WTC11 (cell line): ENCODE measurements around the gene ZDHHC11.
"Not testable (repeated sequence)": the region's sequence is repeated elsewhere in the genome, so short reads cannot be mapped to it uniquely, and the experiment has no call there.

Source experiments
- HMGXB4 ChIP-seq: sonication (generic); formaldehyde crosslinking; IDR thresholded peaks from 2 replicates; pipeline ENCODE4 v1.8.1; 2023; ENCODE audit warnings: mild to moderate bottlenecking, moderate library complexity, missing genetic modification reagents
- JUN ChIP-seq: sonication (generic); formaldehyde crosslinking; IDR thresholded peaks from 2 replicates; pipeline ENCODE4 v1.8.0; 2023; ENCODE audit warnings: mild to moderate bottlenecking, missing genetic modification reagents
- MXD4 ChIP-seq: fragments of 250-450 bp; sonication (Bioruptor Pico); IDR thresholded peaks from 2 replicates; pipeline ENCODE4 v1.8.0; 2021; ENCODE audit warnings: mild to moderate bottlenecking, moderate library complexity, borderline replicate concordance
- ZBTB43 ChIP-seq: sonication (generic); formaldehyde crosslinking; IDR thresholded peaks from 2 replicates; pipeline ENCODE4 v1.8.1; 2023; ENCODE audit warnings: mild to moderate bottlenecking, missing genetic modification reagents
- ZNF232 ChIP-seq: sonication (generic); formaldehyde crosslinking; IDR thresholded peaks from 2 replicates; pipeline ENCODE4 v1.8.0; 2022; ENCODE audit warnings: mild to moderate bottlenecking, missing genetic modification reagents
- TF ChIP-seq, protein P1 (sequence below): fragments of 200-600 bp; IDR thresholded peaks from 2 replicates; pipeline ENCODE4 v1.8.0; 2022; ENCODE audit warnings: antibody characterized with exemption
- TF ChIP-seq, protein P2 (sequence below): sonication (generic); formaldehyde crosslinking; IDR thresholded peaks from 2 replicates; pipeline ENCODE4 v1.8.0; 2022; ENCODE audit warnings: mild to moderate bottlenecking, missing genetic modification reagents
- TF ChIP-seq, protein P3 (sequence below): sonication (generic); formaldehyde crosslinking; IDR thresholded peaks from 2 replicates; pipeline ENCODE4 v1.8.0; 2022; ENCODE audit warnings: missing genetic modification reagents

DNA sequence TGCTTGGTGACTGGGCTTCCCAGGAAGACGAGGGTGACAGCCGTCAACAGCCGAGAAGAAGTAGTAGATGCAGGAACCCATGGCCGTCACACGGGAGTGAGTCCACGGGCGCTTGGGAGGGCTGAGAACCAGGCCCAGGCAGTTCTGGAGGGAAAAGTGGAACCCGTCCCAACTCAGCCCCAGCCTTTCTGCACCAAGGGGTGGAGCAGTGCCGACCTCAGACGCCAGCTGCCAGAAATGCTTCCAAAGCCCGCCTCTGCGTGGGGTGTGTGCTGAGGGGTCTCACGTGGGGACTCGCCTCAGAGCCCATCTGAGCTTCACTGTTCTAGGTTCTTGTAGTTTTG lies 78.3 kb downstream of the ZDHHC11 start:
- TF ChIP-seq ZNF232; ZBTB43 (CRISPR knock-in tag); JUN (CRISPR knock-in tag); HMGXB4 (CRISPR knock-in tag); MXD4 (CRISPR knock-in tag): not testable (repeated sequence)
- TF ChIP-seq, protein P1, sequence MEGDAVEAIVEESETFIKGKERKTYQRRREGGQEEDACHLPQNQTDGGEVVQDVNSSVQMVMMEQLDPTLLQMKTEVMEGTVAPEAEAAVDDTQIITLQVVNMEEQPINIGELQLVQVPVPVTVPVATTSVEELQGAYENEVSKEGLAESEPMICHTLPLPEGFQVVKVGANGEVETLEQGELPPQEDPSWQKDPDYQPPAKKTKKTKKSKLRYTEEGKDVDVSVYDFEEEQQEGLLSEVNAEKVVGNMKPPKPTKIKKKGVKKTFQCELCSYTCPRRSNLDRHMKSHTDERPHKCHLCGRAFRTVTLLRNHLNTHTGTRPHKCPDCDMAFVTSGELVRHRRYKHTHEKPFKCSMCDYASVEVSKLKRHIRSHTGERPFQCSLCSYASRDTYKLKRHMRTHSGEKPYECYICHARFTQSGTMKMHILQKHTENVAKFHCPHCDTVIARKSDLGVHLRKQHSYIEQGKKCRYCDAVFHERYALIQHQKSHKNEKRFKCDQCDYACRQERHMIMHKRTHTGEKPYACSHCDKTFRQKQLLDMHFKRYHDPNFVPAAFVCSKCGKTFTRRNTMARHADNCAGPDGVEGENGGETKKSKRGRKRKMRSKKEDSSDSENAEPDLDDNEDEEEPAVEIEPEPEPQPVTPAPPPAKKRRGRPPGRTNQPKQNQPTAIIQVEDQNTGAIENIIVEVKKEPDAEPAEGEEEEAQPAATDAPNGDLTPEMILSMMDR, result not testable (repeated sequence)
- TF ChIP-seq, protein P2, sequence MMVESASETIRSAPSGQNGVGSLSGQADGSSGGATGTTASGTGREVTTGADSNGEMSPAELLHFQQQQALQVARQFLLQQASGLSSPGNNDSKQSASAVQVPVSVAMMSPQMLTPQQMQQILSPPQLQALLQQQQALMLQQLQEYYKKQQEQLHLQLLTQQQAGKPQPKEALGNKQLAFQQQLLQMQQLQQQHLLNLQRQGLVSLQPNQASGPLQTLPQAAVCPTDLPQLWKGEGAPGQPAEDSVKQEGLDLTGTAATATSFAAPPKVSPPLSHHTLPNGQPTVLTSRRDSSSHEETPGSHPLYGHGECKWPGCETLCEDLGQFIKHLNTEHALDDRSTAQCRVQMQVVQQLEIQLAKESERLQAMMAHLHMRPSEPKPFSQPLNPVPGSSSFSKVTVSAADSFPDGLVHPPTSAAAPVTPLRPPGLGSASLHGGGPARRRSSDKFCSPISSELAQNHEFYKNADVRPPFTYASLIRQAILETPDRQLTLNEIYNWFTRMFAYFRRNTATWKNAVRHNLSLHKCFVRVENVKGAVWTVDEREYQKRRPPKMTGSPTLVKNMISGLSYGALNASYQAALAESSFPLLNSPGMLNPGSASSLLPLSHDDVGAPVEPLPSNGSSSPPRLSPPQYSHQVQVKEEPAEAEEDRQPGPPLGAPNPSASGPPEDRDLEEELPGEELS (CRISPR knock-in tag), result not testable (repeated sequence)
- TF ChIP-seq, protein P3, sequence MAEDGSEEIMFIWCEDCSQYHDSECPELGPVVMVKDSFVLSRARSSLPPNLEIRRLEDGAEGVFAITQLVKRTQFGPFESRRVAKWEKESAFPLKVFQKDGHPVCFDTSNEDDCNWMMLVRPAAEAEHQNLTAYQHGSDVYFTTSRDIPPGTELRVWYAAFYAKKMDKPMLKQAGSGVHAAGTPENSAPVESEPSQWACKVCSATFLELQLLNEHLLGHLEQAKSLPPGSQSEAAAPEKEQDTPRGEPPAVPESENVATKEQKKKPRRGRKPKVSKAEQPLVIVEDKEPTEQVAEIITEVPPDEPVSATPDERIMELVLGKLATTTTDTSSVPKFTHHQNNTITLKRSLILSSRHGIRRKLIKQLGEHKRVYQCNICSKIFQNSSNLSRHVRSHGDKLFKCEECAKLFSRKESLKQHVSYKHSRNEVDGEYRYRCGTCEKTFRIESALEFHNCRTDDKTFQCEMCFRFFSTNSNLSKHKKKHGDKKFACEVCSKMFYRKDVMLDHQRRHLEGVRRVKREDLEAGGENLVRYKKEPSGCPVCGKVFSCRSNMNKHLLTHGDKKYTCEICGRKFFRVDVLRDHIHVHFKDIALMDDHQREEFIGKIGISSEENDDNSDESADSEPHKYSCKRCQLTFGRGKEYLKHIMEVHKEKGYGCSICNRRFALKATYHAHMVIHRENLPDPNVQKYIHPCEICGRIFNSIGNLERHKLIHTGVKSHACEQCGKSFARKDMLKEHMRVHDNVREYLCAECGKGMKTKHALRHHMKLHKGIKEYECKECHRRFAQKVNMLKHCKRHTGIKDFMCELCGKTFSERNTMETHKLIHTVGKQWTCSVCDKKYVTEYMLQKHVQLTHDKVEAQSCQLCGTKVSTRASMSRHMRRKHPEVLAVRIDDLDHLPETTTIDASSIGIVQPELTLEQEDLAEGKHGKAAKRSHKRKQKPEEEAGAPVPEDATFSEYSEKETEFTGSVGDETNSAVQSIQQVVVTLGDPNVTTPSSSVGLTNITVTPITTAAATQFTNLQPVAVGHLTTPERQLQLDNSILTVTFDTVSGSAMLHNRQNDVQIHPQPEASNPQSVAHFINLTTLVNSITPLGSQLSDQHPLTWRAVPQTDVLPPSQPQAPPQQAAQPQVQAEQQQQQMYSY (CRISPR knock-in tag), result not testable (repeated sequence)
